ENCODE measurements around the gene GGT1.
"Not testable (repeated sequence)": the region's sequence is repeated elsewhere in the genome, so short reads cannot be mapped to it uniquely, and the experiment has no call there.

GGT1 gene

GRCh38 chr22:24644409-24644808 lies 41.4 kb downstream of the GGT1 start:
- not testable (repeated sequence) for H3K4me3 ChIP-seq (ENCODE audit: low read length)

DNA sequence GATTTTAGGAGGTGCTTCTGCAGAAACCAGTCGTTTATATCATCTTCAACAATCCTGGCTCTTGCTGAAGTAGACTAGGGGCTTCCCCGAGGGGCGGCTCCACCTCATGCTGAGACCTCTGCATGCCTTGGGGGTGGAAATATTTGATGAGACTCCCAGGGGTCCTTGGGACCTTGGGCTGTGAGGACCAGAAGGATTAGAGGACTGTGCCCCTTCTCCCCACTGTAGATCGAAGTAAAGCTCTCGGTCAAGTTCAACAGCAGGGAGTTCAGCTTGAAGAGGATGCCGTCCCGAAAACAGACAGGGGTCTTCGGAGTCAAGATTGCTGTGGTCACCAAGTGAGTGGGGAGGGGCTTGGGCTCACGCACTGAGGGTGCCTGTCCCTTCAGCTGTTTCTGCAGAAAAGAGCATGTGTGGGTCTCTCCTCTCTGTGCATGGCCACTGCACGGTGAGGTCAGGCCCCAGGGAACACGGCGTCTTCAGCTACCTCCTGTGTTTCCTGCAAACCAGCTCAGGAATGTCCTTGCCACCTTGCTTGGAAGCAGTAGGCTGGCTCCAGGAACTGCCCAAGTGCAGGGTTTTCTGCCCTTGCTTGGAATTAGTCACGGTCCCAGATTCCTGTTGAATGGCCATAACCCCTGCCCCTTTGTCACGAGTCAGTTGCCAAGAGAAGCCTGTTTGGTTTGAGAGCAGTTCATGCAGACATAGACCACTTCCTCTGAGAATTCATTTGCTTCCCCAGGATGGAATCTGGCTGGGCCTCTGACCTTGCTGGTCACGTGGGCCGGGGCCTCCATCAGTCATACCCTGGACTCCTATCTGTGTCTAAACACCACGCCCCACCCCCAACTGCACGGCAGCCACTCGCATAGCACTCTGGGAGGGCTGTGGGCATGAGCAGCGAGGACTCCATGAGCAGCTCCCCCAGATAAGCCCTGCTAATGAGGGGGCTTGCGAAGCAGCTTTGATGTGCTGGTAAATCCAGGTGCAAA lies 42.7 kb downstream of the GGT1 start:
- not testable (repeated sequence) for H3K4me3 ChIP-seq (ENCODE audit: low read length)

- not testable (repeated sequence) for H3K4me3 ChIP-seq (ENCODE audit: low read length)
These were observed 43.8 kb downstream of the GGT1 start for GRCh38 chr22:24646756-24647155.

- H3K4me3 ChIP-seq (ENCODE audit: low read length) = not testable (repeated sequence)
These were observed 46.4 kb downstream of the GGT1 start for GRCh38 chr22:24649371-24649770.

DNA sequence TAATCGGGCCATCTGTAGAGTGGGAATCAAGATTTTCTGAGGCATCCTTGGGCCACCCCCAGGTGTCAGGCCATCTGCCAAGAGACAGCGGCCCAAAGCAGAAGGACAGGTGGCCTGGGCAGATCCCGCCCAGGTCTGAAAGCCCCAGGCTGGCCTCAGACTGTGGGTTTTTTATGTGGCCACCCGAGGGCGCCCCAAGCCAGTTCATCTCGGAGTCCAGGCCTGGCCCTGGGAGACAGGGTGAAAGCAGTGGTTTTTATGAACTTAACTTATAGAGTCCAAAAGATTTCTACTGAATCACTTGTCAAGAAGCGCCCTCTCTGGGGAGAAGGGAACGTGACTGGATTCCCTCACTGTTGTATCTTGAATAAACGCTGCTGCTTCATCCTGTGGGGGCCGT lies 47.9 kb downstream of the GGT1 start:
- H3K4me3 ChIP-seq (ENCODE audit: low read length) = not testable (repeated sequence)

GRCh38 chr22:24665395-24665794 lies 62.4 kb downstream of the GGT1 start:
- not testable (repeated sequence) for H3K4me3 ChIP-seq (ENCODE audit: low read length)

GRCh38 chr22:24667904-24668303 lies 64.9 kb downstream of the GGT1 start:
- H3K4me3 ChIP-seq (ENCODE audit: low read length) = not testable (repeated sequence)

- not testable (repeated sequence) for H3K4me3 ChIP-seq (ENCODE audit: low read length)
These were observed 69.5 kb downstream of the GGT1 start for GRCh38 chr22:24672532-24672931.
